Amygdala (tissue), 56 donors: ENCODE data around the gene ZDHHC11B.
"Not testable (repeated sequence)": the region's sequence is repeated elsewhere in the genome, so short reads cannot be mapped to it uniquely, and the experiment has no call there.

Source experiments
- DNase-seq, 56 donors: peaks; one replicate each; lab custom pipeline; 2025; lab: John Stamatoyannopoulos, UW

The ZDHHC11B gene

GRCh38 chr5:691049-691448, 93.5 kb downstream of the ZDHHC11B start:
- DNase-seq: not testable (repeated sequence)

GRCh38 chr5:690293-690692, 94.2 kb downstream of the ZDHHC11B start:
- DNase-seq: not testable (repeated sequence)

GRCh38 chr5:688348-689010, 96.0 kb downstream of the ZDHHC11B start:
- DNase-seq: not testable (repeated sequence)

- not testable (repeated sequence) for DNase-seq
These were observed 97.6 kb downstream of the ZDHHC11B start for GRCh38 chr5:686936-687335.

GRCh38 chr5:686172-686523, 98.4 kb downstream of the ZDHHC11B start:
- not testable (repeated sequence) for DNase-seq

GRCh38 chr5:685262-686171, 99.0 kb downstream of the ZDHHC11B start:
- no peak for DNase-seq

- no peak for DNase-seq
These were observed 99.7 kb downstream of the ZDHHC11B start for GRCh38 chr5:684751-685216.

- DNase-seq: no peak
These were observed 100.7 kb downstream of the ZDHHC11B start for GRCh38 chr5:683551-684481.

- not testable (repeated sequence) for DNase-seq
These were observed 101.7 kb downstream of the ZDHHC11B start for GRCh38 chr5:682651-683358.

GRCh38 chr5:682216-682615, 102.3 kb downstream of the ZDHHC11B start:
- not testable (repeated sequence) for DNase-seq

- DNase-seq: not testable (repeated sequence)
These were observed 103.0 kb downstream of the ZDHHC11B start for GRCh38 chr5:681317-682191.

- not testable (repeated sequence) for DNase-seq
These were observed 103.7 kb downstream of the ZDHHC11B start for GRCh38 chr5:680836-681235.

GRCh38 chr5:680118-680795, 104.3 kb downstream of the ZDHHC11B start:
- not testable (repeated sequence) for DNase-seq

GRCh38 chr5:679166-679895, 105.2 kb downstream of the ZDHHC11B start:
- not testable (repeated sequence) for DNase-seq

- DNase-seq: not testable (repeated sequence)
These were observed 106.0 kb downstream of the ZDHHC11B start for GRCh38 chr5:678521-678920.

- no peak for DNase-seq
These were observed 107.1 kb downstream of the ZDHHC11B start for GRCh38 chr5:677131-678101.
